Body of pancreas (tissue), 4 donors: Measurements from ENCODE around the gene PPP1R37. TPM values are rescaled to one million over a fixed set of nuclear protein-coding genes. Genes with fewer than 3 reads are reported as not detected.

Experiments
- ATAC-seq: fragments of 150-250 bp; one replicate; pipeline ENCODE4 v1.9.1; 2016
- DNase-seq, 4 donors: peaks; one replicate each; pipeline ENCODE4 v3.0.0-alpha.2; 2019
- H3K27ac ChIP-seq, 4 donors: fragments of 200-600 bp; sonication (generic); 1 replicate in 3 of 4; 2 replicates in 1 of 4; pipeline versions ENCODE4 v1.5.1 to v1.6.1; 2016 to 2019; ENCODE audit warnings: mild to moderate bottlenecking in 1 of 4, mixed read lengths in 1 of 4, moderate library complexity in 1 of 4
- H3K27me3 ChIP-seq, 2 donors: fragments of 200-600 bp; sonication (generic); one replicate each; pipeline ENCODE4 v1.6.0; 2016; ENCODE audit warnings: mild to moderate bottlenecking in 1 of 2
- H3K36me3 ChIP-seq, 2 donors: fragments of 200-600 bp; sonication (generic); replicated peaks in 1 of 2; 2 replicates each; pipeline ENCODE4 v1.5.1; 2016; ENCODE audit warnings: low read depth in 2 of 2; ENCODE audit not compliant: insufficient read depth in 1 of 2
- H3K4me1 ChIP-seq: fragments of 200-600 bp; sonication (generic); one replicate; pipeline ENCODE4 v1.6.0; 2016
- H3K4me3 ChIP-seq, 2 donors: fragments of 200-600 bp; sonication (generic); 1 replicate in 1 of 2; 2 replicates in 1 of 2; pipeline ENCODE4 v1.5.1; 2016 to 2019
- H3K9me3 ChIP-seq, 3 donors: fragments of 200-600 bp; sonication (generic); 1 replicate in 2 of 3; 2 replicates in 1 of 3; pipeline ENCODE4 v1.5.1; 2016
- POLR2A ChIP-seq, 3 donors: fragments of 450-650 bp; IDR thresholded peaks; one replicate each; pipeline ENCODE4 v1.6.1; 2016; ENCODE audit warnings: antibody characterized with exemption in 3 of 3, mild to moderate bottlenecking in 2 of 3
- WGBS, 2 donors: methylation state at CpG; one replicate each; pipeline ENCODE4 v1.1.5; 2017; 5-methylcytosine and 5-hydroxymethylcytosine counted together
- intact Hi-C: fragments of 100-400 bp; cut with DNase I; formaldehyde crosslinking; loops from one replicate; pipeline ENCODE4 v1.15.1; 2023
- total RNA-seq, 2 donors: library from RNA; depleted of rRNA; stranded (reverse); fragments of >200 nt; gene quantifications; one replicate each; pipeline ENCODE4 v1.1.0, GENCODE V29; 2016
- TF ChIP-seq, protein P1 (sequence below), 7 experiments: fragments of 450-650 bp in 4 of 7; fragments of 200-600 bp in 3 of 7; sonication (generic) in 3 of 7; IDR thresholded peaks; one replicate each; pipeline ENCODE4 v1.5.1; 2016 to 2019; ENCODE audit warnings: antibody characterized with exemption in 7 of 7

Gene PPP1R37
- total RNA-seq, 2 donors from 2014 or later, result 16.6 to 49.8 TPM

DNA sequence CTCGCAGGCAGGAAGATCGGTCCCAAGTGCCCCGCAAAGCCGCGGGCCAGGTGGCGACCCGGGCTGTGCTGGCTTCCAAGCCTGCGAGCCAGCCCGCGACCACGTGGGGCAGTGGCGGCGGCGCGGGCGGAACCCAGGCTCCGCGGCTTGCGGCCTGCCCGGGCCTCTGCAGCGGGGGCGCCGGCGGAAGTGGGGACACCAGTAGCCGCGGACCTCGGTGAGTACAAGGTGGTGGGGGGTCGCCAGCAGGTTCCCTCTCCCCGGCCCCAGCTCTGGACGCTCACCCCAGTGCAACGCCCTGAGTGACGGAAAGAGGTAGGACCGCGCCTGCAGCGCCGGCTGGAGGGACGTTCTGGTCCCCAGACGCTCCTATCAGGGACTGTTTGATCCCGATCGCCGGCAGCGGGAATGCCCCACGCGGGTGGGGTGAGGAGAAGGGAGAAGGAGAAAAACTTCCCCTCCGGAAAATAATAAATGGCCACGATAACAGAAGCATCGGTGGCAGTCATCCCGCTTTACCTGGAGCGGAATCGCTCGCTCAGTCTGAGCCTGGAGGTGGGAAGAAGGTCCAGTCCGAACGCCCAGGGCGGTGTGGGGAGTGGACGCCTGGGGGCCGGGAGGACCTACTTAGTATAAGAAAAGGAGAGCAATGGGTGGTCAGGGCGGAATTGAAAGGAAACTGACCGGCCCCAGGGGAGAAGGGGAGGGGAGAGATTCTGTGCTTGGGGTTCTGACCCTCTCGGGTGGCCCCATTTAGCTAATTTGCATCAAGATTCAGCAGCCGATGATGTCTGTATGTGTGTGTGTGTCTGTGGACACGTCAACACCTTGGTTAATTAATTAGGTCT, 13.7 kb upstream of the PPP1R37 start, which contains the start of gene GEMIN7:
GEMIN7 (plus strand) TSS at position 198 of the 848 bp plus-strand sequence. CDS start 10,855 bp downstream, outside the sequence.
- ATAC-seq (peak; percentile 79), DNase-seq (peak; percentile 74 to 85 (median 80))
- H3K4me1 ChIP-seq, result peaks cover 41% of the 10 kb centered on the region
- intact Hi-C loops, result no loop called here
- H3K9me3 ChIP-seq, result no peaks in the 10 kb centered on the region
- peak within 1 kb of the TSS; percentile 68 to 92 for H3K4me3 ChIP-seq
- peak within 1 kb of the TSS; percentile 58 to 84 (median 66) for H3K27ac ChIP-seq
- TF ChIP-seq, protein P1, sequence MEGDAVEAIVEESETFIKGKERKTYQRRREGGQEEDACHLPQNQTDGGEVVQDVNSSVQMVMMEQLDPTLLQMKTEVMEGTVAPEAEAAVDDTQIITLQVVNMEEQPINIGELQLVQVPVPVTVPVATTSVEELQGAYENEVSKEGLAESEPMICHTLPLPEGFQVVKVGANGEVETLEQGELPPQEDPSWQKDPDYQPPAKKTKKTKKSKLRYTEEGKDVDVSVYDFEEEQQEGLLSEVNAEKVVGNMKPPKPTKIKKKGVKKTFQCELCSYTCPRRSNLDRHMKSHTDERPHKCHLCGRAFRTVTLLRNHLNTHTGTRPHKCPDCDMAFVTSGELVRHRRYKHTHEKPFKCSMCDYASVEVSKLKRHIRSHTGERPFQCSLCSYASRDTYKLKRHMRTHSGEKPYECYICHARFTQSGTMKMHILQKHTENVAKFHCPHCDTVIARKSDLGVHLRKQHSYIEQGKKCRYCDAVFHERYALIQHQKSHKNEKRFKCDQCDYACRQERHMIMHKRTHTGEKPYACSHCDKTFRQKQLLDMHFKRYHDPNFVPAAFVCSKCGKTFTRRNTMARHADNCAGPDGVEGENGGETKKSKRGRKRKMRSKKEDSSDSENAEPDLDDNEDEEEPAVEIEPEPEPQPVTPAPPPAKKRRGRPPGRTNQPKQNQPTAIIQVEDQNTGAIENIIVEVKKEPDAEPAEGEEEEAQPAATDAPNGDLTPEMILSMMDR (IDR thresholded peaks at IDR 0.05), result peak in 2 of 7 experiments; percentile 12 to 27
- TF ChIP-seq POLR2A (IDR thresholded peaks at IDR 0.05), result peak in 2 of 3 donors; percentile 50 to 59
- 0 to 1% methylated on average over 31 to 61 of the region's 61 CpGs for WGBS, 2 donors
- H3K36me3 ChIP-seq, result no peaks in the 10 kb centered on the region
- H3K27me3 ChIP-seq, result no peaks in the 10 kb centered on the region

DNA sequence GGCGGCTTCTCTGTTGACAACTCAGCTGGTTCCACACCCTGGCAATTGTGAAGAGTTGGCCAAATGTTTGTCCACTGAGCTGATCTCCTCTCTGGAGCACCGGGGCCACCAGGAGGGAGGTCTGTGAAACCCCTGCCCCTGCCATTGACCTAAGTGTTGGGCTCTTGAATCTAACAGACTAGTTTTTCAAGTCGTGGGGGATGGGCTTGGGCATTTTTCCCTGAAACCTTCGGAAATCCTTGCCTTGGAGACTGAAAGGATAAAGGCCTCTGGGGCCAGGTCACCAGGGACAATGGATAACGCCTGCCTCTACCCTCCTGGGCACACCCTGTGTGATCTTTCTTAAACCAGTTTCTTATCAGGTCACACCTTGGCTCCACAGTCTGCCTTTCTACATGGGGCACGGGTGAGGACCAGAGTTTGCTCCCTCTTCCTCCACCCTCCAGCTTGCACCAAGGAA, 13.0 kb upstream of the PPP1R37 start:
- Histone ChIP-seq H3K4me1 (peaks cover 38% of the 10 kb centered on the region), H3K27me3 (no peaks in the 10 kb centered on the region), H3K36me3 (no peaks in the 10 kb centered on the region), H3K27ac (peak overlapping the region in 3 of 4 donors; percentile 58 to 84 (median 70)), H3K9me3 (no peaks in the 10 kb centered on the region), H3K4me3 (peak overlapping the region; percentile 68 to 92)
- no peak for DNase-seq
- ATAC-seq, result no peak
- TF ChIP-seq, protein P1 (IDR thresholded peaks at IDR 0.05), result no peak
- TF ChIP-seq POLR2A (IDR thresholded peaks at IDR 0.05), result no peak
- 3 to 8% methylated on average over 5 to 6 of the region's 6 CpGs for WGBS, 2 donors
- intact Hi-C loops, result no loop called here

DNA sequence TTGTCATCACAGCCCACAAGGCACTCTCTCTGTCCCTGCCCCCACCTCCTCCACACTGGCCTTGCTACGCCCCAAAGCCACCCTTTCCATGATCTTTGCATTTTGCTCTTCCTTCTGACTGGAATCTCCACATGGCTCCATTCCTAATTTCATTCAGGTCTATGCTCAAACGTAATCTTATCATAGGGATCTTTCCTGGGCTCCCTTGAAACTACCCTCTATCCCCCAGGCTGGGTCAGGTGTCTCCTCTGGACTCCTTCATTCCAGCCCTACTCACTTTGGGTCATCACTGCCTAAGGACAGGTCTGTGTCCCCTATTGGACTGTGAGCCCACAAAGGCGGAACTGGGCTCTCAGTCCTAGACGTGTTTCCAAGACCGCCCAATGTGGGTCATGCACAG, 10.8 kb upstream of the PPP1R37 start:
- TF ChIP-seq POLR2A (IDR thresholded peaks at IDR 0.05), result no peak
- TF ChIP-seq, protein P1 (IDR thresholded peaks at IDR 0.05), result no peak
- ATAC-seq (no peak), DNase-seq (no peak)
- intact Hi-C loops, result no loop called here
- H3K4me1 ChIP-seq, result peaks cover 19% of the 10 kb centered on the region
- H3K9me3 ChIP-seq, result no peaks in the 10 kb centered on the region
- no peaks in the 10 kb centered on the region for H3K27me3 ChIP-seq
- 89 to 91% methylated on average over 5 of the region's 5 CpGs for WGBS, 2 donors
- no peak overlapping the region for H3K4me3 ChIP-seq
- H3K27ac ChIP-seq, result no peak overlapping the region
- no peaks in the 10 kb centered on the region for H3K36me3 ChIP-seq

DNA sequence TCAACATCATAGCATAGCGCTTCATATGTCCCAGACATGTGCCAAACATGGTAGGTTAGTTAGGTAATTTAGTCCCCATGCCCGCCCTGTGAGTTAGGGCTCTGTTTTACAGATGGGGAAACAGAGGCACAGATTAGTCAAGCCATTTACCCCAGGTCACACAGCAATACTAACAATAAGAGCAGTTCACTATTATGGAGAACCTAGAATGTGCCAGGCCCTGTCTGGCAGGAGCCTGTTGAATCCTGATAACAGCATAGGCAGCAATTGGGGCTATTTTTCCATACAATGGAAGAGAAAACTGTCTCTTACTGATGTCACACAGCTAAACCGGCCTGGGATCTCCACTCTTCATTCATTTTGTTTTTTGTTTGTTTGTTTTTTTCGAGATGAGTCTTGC, 6.5 kb upstream of the PPP1R37 start:
- H3K4me1 ChIP-seq, result peaks cover 14% of the 10 kb centered on the region

More for the DNA sequence above, 6.5 kb upstream of the PPP1R37 start:
- Histone ChIP-seq H3K36me3 (peaks cover 0 to 2% of the 10 kb centered on the region in 2 donors), H3K4me3 (no peak overlapping the region), H3K27me3 (no peaks in the 10 kb centered on the region), H3K9me3 (no peaks in the 10 kb centered on the region), H3K27ac (no peak overlapping the region)
- ATAC-seq, result no peak
- no peak for DNase-seq
- intact Hi-C loops, result no loop called here
- TF ChIP-seq POLR2A (IDR thresholded peaks at IDR 0.05), result no peak
- TF ChIP-seq, protein P1 (IDR thresholded peaks at IDR 0.05), result no peak
- WGBS, 2 donors, result 94 to 95% methylated on average over 4 of the region's 4 CpGs
